Measurements from ENCODE around the gene CDH13.

The CDH13 gene

DNA sequence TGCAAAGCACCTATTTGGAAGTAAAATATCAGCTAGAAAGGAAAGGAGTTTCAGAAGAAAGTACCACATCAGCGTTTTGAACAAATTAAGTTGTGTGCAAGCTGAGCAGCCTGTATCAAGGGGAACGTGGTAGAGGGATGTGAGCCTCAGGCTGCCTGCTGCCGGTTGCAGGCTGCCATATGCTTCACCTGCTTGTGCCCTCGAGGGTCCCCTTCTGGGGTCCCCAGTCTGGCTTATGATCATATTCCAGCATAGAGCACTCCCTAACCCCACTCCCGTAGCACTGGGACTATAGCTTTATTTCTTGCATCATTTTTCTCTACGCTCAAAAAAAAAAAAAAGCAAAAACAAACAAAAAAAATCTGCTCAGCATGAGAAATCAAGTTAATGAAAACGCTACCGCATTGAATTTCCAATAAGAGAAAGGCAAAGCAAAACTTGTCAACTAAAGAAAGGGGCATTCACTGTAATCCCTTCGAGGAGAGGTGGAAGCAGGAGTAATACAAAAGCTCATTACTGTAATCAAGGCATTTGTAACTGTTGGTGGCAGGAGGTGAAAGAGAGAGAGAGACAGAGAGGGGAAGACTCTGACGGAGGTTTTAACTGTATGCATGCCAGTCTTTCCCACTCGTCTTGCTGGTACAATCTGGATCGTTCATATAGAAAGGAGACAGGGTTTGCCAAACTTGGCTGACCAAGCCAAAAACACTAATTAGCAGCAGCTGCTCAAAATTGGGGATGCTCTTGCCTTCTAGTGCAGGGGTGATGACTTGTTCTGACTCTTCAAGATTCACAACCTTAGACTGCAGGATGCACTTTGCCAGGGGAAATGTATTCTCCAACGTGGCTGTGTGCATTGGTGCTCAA lies 922.8 kb downstream of the CDH13 start:
- peak; percentile 82 to 84 for DNase-seq

- DNase-seq = peak; percentile 91 to 98
These were observed 923.4 kb downstream of the CDH13 start for GRCh38 chr16:83550183-83550569.

- DNase-seq = peak in 1 of 2 experiments; percentile 8
These were observed 925.5 kb downstream of the CDH13 start for GRCh38 chr16:83552228-83552627.

GRCh38 chr16:83552930-83553329 lies 926.2 kb downstream of the CDH13 start:
- DNase-seq = no peak

GRCh38 chr16:83554096-83554495 lies 927.3 kb downstream of the CDH13 start:
- DNase-seq = no peak

DNA sequence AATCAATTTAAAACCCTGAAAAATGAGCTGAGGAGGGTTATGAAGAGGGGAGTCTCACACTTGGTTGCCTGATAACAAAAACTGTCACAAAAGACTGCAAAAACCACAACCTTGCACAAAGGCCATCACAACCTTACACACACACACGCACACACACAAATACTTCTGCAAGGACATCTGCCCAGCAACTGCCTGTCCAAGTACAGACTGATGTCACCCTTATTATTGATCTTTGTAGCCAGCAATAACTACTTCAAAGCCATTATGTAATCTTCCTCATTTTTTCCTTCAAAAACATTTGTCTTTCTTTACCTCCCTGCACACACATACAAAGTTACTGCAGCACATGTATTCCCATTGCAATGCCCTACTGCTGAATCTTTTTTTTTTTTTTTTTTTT lies 927.8 kb downstream of the CDH13 start:
- DNase-seq = no peak

GRCh38 chr16:83561876-83562275 lies 935.1 kb downstream of the CDH13 start:
- no peak for DNase-seq

GRCh38 chr16:83568345-83568744 lies 941.6 kb downstream of the CDH13 start:
- no peak for DNase-seq

DNA sequence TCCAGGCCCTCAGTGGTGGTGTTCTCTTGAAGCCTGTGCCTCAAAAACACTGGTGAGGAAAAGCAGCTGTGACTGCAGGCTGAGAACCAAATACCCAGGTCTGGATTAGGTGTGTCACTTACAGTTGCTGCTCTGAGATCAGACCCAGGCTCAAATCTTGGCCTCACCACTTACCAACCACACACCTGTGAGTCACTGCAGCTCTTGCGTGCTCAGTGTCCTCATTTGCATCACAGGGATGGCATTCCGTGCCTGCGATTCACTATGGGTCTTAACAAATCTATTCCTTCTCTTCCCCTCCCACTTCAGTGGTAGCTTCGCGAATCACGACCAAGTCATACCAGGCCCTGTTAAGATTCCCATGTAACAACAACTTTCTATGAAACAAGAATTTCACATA lies 947.6 kb downstream of the CDH13 start:
- no peak for DNase-seq

DNA sequence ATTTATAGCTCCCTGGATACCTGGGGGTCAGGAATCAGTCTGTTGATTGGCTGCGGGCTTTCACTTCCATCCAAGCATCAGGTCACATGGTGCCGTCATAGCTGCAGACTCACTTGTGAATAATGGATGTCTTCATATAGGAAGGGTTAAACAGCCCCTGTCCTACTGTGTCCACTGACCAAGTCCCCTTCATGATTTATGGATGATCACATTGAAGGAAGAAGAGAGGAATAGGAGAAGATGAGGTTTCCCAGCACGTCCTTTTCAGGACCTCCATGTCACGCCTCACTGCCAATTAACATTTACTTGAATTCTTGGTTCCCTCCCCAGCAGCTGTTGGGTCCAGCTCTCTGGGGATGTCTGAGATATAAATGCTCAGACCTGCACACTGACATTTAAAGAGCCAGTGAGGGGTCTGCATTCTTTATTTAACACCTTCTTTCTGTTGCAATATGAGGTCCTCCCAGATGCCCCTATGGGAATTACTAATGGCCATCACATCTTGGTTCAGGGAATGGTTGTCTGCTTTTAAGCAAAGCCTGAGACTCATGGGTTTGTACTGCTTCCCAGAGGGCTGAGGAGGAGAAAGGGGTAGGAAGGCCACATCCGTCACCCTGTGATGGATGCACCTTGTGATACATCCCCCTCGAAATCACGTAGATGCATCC lies 950.4 kb downstream of the CDH13 start:
- DNase-seq = no peak

- no peak for DNase-seq
These were observed 951.4 kb downstream of the CDH13 start for GRCh38 chr16:83578171-83578570.

GRCh38 chr16:83579027-83579426 lies 952.3 kb downstream of the CDH13 start:
- DNase-seq = no peak

GRCh38 chr16:83579436-83579835 lies 952.7 kb downstream of the CDH13 start:
- DNase-seq = peak in 1 of 2 experiments; percentile 14

- DNase-seq = no peak
These were observed 954.3 kb downstream of the CDH13 start for GRCh38 chr16:83581082-83581481.

DNA sequence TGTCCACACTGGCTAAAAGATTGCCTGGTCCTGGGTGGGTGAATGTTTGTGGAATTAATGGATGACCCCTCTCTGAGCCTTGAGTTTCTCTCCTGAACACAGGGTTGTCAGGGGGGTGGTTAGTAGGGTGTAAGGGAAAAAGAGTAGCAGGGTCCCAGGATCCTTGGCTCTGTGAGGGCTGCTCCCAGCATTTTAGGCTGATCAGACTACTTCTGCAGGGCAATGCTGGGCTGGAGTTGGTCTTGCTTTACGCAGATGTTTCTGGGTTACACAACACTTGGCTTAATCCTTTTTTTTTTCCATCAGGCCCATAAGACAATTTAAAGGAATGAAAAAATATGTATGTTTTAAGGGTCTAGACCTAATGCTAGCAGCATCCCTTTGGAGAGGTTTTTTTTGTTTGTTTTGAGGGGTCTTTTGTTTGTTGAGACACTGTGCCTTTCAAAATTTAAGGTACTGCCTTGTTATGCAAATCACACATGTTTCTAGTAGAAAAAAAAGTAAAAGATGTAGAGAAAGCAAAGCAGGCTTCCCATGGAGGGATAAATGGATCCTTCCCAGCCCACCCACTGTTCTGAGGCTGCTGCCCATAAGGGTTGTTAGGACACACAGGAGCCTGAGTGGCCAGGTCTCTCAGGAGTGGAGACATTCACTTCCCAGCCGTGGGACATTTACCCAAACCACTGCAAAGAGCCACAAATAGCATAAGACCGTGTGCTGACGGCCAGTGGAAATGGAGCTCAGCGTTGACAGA lies 955.4 kb downstream of the CDH13 start:
- DNase-seq = no peak

DNA sequence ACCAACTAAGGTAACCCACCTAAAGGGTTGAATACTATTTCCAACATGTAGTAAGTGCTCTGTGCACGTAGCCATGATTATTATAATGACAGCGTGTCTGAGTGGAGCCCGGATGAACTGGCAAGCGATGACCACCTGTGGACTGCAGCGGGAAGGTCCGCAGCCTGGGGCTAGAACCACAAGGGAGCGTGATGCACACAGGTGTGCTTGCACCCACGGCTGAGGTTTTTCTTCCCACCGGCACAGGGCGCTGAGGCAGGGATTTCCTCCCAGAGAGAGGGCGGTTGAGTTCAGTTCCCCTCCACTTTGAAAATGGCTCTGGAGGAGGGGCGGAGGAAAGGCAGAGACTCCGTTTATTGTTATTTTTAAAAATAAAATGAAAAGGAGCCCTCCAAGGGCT lies 959.3 kb downstream of the CDH13 start:
- DNase-seq = peak in 1 of 2 experiments; percentile 73

DNA sequence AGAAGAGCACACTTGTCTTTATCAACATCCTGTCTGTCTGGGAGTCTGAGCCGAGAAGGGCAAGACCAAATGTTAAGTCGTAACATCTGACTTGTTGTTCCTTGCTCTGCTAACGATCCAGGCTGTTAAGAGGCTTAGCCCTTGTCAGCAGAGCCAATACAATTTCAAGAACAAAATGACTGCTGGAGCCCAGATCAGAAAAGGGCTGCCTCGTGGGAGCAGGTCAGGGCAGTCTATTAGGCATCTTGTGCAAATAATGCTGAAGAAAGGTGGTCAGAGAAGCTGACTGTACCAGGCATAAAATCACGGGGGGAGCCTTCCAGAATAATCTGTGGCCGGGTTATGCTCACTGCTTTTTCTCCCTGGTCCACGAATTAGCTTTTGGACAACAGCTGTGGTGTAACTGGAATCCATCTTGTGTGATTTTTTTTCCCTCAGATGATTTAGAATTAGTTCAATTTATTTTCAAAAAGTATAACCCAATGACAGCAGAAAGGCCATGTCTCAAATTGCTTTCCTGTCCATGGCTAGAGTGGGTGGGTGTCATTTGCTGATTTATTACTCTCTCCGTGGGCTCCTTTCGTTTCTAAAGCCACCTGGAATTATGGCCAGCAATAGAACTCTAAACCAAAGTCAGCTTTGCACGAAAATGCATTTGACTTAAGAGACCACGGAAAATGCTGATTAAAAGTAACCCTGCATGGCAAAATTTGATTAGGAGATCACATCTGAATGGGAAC lies 959.9 kb downstream of the CDH13 start:
- peak; percentile 59 to 88 for DNase-seq

DNA sequence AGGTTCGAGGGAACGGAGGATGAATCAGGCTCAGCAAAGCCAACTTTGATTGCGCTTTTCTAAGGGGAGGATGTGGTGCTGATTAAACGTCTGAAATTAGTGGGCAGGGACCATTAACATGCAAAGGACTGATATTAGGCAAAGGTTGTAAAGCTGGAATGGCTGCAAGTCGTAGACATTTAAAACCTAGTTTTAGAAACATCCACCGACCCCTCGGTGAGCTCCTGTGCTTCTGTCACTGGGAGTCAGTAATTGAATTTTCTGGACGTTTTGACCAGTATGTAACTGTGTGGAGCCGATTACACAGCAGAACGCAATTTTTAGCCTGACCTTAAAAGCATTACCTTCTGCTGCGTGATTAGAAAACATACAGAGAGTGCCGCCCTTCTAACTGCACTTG lies 960.4 kb downstream of the CDH13 start:
- no peak for DNase-seq

DNA sequence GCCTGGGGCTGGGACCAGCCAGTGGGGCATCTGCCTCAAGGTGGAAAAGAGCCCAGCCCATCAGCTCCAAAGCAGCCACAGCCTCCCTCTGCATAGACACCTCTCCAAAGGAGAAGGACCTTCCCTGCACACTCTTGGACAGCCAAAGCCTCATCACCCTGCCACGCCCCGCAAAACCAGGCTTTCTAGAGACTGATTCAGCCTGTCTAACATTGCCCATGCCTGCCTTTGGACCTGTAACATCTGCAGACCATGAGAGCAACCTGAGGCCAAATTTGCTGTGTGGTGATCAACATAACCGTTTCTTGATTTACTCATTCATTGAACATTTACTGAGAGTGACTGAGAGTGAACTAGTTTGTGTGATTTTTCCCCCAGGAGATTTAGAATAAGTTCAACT lies 961.3 kb downstream of the CDH13 start:
- no peak for DNase-seq

- DNase-seq = no peak
These were observed 962.8 kb downstream of the CDH13 start for GRCh38 chr16:83589576-83589975.

DNA sequence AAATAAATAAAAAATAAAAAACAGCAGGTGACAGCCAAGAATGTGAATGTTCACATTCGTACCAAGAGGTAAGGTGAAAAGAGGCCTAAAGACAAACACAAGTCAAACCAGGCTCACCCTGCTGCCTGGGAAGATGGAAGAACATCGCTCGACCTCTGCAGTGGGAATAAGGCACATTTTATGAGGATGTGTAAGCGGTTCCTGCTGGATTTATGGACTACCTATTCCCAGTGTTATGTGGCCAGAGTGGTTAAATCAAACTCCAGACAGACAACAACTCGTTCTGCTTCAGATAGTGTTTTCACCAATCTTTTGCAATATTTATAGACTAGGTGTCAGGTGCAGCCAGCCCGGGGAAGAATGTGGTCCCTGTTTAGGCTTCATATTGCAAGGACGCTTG lies 966.0 kb downstream of the CDH13 start:
- no peak for DNase-seq

DNA sequence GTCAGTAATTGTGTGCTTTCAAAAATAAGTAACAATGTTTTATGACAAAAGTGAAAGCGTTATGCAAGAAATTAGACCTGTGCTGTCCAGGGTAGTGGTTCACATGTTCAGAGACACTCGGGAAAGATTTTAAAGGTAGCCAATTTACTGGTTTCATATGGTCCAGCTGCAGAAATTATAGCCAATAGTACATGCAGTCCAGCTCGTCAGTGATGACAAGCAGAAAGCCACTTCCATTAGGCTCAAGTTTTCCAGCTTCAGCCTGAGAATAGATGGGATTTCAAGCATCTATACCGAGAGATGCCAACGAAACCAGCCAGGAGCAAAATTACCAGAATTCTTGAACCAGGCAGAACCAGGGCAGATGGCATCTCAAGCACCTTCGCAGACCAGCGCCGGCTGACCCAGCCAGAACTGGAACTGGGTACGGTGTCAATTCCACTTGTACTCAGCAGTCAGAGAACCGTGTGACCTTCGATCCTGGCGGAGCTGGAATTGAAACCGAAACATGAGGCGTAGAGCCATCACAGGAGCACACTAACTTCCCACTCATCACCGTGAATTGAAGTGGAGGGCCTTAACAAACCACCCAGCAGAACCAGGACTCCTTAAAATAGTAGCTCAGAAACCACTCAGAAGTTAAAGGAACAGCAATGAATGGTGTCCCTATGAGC lies 973.2 kb downstream of the CDH13 start:
- no peak for DNase-seq
